GM18951 (cell line): ENCODE results near the gene PLA2G4E.

Experiments
- POLR2A ChIP-seq: IDR thresholded peaks from 4 replicates; pipeline ENCODE4 v1.6.1; 2011; ENCODE audit warnings: mild to moderate bottlenecking; ENCODE audit not compliant: insufficient read length, insufficient read depth; ENCODE audit errors: extremely low read depth
- in situ Hi-C: fragments of 300-500 bp; cut with MboI; formaldehyde crosslinking; loops from one replicate; pipeline ENCODE4 v1.12.0; 2022; ENCODE audit warnings: low sequenced_read_pairs, mixed read lengths, inconsistent platforms; ENCODE audit not compliant: unreplicated experiment

Gene PLA2G4E

DNA sequence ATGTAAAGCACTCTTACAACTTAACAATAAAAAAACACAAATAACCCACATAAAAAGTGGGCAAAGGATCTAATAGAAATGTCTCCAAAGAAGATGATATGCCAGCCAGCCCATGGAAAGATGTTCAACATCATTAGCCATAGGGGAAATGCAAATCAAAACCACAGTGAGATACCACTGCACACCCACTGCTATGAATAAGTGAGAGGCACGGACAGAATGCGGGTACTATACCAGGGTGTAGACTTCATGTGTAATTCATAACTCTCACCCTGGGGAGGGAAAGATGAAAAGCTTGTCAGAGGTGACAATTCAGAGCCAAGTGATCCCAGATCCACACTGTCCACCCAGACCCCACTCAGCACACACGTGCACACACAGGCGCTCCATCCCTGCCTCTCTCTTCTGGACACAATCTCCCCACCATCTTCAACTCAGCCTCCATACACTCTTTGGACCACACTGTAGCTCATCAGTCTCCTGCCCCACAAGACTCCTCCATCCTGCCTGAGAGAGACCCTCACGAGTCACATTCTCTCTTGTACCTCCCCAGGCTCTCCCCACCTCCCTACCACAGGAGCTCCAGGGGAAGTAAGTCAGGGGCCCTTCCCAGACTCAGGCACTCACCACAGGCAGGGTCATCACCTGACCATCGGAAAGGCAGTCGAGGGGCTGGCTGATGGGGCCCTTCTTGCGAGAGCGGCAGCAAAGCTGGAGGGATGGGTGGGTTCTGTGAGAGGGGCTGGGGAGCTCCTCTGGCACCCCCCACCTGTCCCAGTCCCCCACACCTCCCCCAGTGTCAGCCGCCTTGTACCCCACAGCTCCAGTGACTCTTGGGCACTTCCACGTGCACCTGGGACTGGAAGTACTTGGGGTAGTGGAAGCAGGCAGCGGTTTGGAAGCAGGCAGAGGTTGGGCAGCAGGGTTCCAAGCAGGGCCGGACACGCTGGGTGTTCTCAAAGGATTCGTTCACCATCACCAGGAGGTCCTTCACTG lies 21.3 kb downstream of the PLA2G4E start:
- no peak for TF ChIP-seq POLR2A
- in situ Hi-C loops: no loop called here

DNA sequence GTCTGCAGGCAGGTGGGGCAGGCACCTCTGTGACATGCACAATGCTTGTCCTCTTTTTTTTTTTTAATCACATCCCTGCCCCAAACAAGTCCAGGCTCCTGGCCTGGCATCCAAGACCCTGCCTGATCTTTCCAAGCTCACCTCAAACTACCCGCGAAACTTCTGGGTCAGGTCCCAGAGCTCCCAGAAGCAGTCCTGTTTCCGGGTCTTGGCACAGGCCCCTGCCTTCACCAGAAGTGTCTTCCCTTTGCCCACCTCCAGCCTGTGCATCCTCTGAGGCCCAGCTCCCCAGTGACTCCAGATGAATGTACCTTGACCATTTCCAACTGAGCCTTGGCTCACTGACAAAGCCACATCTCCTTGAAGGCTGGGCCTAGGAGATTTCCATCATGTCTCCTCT lies 23.0 kb downstream of the PLA2G4E start:
- in situ Hi-C loops: no loop called here
- TF ChIP-seq POLR2A: no peak

GRCh38 chr15:41996921-41997592 lies 23.8 kb downstream of the PLA2G4E start:
- in situ Hi-C loops: no loop called here
- no peak for TF ChIP-seq POLR2A

DNA sequence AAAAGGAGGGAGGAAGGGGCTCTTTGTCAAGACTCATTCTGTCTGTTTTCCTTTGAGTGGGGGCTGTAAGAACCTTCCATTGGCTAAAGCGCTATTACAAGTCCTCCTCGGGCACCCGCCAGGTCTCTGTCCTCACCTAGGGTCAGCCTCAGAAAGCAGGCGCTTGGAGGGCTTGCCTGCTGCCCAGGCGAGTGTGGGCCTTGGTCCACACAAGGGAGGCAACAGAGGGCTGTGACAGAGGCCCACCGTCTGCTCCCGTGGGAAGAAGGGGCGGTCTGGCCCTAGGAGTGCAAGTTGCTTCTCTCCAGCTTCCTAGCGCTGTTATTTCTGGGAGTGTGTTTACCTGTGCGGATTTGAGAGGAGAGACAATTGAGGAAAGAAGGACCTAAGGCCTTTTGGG lies 24.5 kb downstream of the PLA2G4E start:
- in situ Hi-C loops: no loop called here
- TF ChIP-seq POLR2A: no peak

GRCh38 chr15:41995476-41995855 lies 25.4 kb downstream of the PLA2G4E start:
- in situ Hi-C loops: no loop called here
- no peak for TF ChIP-seq POLR2A

DNA sequence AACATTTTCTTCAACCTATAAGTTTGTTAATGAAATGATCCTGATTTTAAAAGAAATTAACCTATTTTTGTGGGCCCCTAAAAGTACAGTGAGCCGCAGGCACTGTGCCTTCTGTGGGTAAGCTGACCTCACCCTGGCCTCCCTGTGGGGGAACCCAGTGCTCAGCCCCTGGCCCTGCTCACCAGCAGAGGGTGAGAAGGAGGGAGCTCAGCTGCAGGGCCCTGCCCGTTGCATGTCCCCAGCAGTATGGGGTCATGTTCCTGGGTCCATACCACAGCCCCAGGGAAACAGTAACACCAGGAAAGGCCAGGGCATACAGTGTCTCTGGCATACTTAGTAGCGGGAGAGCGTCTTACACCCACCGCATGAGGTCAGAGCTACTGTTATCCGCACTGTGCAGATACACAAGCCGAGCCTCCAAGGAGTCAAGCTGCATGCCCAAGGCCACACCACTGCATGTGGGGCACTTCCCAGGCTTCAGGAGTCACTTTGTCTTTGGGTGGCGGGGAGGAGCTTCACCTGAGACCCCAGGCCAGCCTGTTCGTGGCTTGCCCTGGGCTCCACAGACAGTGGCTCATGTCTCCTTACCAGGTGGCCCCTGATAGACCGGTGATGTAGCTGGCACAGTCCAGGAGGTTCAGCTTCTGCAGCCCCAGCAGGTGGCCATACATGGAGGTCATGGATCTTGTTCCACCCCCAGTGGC lies 25.9 kb downstream of the PLA2G4E start:
- in situ Hi-C loops: no loop called here
- TF ChIP-seq POLR2A: no peak

GRCh38 chr15:41994171-41994650 lies 26.6 kb downstream of the PLA2G4E start:
- in situ Hi-C loops: no loop called here
- no peak for TF ChIP-seq POLR2A

DNA sequence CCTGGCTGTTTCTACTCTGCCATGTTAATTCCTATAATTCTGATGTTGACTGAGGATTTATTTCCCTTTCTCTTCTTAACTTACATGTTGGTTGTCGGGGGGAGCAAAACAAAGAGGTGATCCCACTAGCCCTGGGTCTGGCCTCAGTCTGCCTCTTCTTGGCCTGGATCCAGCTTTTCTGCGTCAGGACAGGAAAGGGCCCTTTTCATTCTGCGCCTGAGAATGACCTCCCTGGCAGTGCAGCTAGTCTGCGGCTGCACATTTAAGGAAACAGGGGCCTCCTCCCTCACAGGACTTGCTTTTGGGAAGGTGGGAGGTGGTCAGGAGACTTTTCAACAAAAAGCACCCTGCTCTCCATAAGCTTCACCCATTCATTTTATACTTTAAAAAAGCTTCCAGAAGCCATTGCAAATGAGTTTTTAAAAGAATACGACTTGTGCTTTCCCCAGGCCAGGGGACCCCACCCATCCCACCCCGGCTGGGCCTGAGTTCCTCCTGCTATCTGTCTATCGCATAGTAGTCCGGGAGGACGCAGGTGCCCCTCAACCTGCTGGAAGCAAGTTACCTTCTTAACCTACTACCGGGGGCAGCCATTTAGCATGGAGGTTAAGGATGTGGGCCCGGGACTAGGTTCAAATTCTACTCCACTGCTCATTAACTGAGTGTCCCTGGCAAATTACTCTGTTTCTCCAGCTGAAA lies 27.2 kb downstream of the PLA2G4E start:
- TF ChIP-seq POLR2A: no peak
- in situ Hi-C loops: no loop called here

DNA sequence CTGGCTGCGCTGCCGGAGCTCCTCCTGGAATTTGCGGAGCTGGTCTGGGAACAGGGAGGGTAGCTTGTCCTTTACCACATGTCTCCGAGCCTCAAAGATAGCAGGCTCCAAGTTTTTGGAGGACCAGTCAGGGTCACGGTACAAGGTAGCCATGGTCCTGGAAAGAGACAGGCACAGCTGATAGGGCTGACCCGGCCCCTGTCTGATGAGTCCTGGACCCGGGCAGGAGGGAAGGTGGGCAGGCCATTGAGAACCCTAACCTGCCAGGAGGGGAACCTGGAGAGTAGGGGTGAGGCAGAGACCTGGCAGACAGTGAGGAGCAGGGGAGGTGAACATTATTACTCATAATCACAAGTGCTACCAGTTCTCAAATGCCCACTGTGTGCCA lies 28.0 kb downstream of the PLA2G4E start:
- TF ChIP-seq POLR2A: no peak
- in situ Hi-C loops: no loop called here

DNA sequence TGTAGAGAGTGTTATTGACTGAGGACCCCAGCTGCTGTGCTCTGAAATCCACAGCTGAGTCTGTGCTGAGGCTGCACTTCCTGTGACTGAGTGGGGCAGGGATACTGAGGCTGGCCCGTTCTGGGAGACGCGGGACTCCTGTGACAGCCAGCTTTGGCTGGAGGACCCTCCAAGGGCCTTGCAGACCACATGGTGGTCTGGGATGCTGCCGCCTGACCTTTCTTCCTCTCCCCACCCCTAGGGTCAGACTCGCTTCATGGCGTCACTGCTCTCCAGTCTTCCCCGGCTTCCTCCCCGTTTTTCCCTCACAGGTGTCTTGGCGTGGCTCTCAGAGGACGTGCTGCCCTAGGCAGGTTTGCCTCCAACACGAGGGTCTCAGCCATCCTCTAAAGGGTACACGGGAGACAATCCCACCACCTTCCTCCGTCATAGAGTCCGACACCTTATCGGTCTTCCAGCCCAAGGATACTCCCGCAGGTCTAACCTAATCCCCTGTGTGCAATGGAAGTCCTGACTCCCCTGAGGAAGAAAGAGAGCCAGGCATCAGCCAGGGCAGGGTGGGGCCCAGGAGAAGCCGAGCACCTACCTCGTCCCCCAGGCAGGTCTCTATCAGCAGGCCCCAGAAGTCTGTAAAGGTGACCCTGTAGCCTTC lies 28.6 kb downstream of the PLA2G4E start:
- TF ChIP-seq POLR2A: no peak
- in situ Hi-C loops: no loop called here

- TF ChIP-seq POLR2A: no peak
- in situ Hi-C loops: no loop called here
These were observed 30.2 kb downstream of the PLA2G4E start for GRCh38 chr15:41990691-41991090.

- in situ Hi-C loops: no loop called here
- TF ChIP-seq POLR2A: no peak
These were observed 30.6 kb downstream of the PLA2G4E start for GRCh38 chr15:41990243-41990605.
